ENCODE data around the gene UBAC2. TPM values are rescaled to one million over a fixed set of nuclear protein-coding genes. Genes with fewer than 3 reads are reported as not detected.

Gene UBAC2
- total and polyA plus RNA-seq, 2 experiments from 2014 or later = 78.2 to 83.1 TPM

GRCh38 chr13:99316224-99316623, 115.6 kb downstream of the UBAC2 start:
- Histone ChIP-seq H3K4me2 (no peak overlapping the region), H3K79me2 (no peaks in the 10 kb centered on the region), H4K20me1 (ENCODE audit: insufficient read depth, poor library complexity, severe bottlenecking) (no peaks in the 10 kb centered on the region), H3K27me3 (no peaks in the 10 kb centered on the region), H3K36me3 (replicated peaks; ENCODE audit: insufficient read depth, low read depth) (no peaks in the 10 kb centered on the region), H3K4me3 (no peak overlapping the region), H3K9me2 (replicated peaks; ENCODE audit: insufficient read depth) (no peaks in the 10 kb centered on the region), H3K9me3 (ENCODE audit: low read depth) (no peaks in the 10 kb centered on the region), H3K4me1 (ENCODE audit: insufficient read depth) (peaks cover under 1% of the 10 kb centered on the region), H2AFZ (no peak overlapping the region), H3K27ac (no peak overlapping the region)
- no peak for DNase-seq (ENCODE audit: low spot score)
- 94% methylated on average over 2 of the region's 2 CpGs for WGBS (ENCODE audit: low lambda C conversion rate, missing lambda C conversion rate)
- TF ChIP-seq EZH2phosphoT487 (IDR thresholded peaks at IDR 0.05; ENCODE audit: low read depth, severe bottlenecking, unreplicated experiment) = no peak

GRCh38 chr13:99316657-99317256, 116.1 kb downstream of the UBAC2 start:
- TF ChIP-seq CTCF (IDR thresholded peaks at IDR 0.05; ENCODE audit: poor library complexity) = no peak
- no peak for TF ChIP-seq EZH2phosphoT487 (IDR thresholded peaks at IDR 0.05; ENCODE audit: low read depth, severe bottlenecking, unreplicated experiment)
- TF ChIP-seq EZH2 (IDR thresholded peaks at IDR 0.05; ENCODE audit: borderline replicate concordance) = no peak
- Histone ChIP-seq H3K4me3 (no peak overlapping the region), H3K4me1 (ENCODE audit: insufficient read depth) (no peaks in the 10 kb centered on the region), H2AFZ (no peak overlapping the region), H3K79me2 (no peaks in the 10 kb centered on the region), H4K20me1 (ENCODE audit: insufficient read depth, poor library complexity, severe bottlenecking) (no peaks in the 10 kb centered on the region), H3K36me3 (replicated peaks; ENCODE audit: insufficient read depth, low read depth) (no peaks in the 10 kb centered on the region), H3K4me2 (no peak overlapping the region), H3K9me3 (ENCODE audit: low read depth) (no peaks in the 10 kb centered on the region), H3K27ac (no peak overlapping the region), H3K27me3 (no peaks in the 10 kb centered on the region), H3K9me2 (replicated peaks; ENCODE audit: insufficient read depth) (no peaks in the 10 kb centered on the region)
- 84% methylated on average over 6 of the region's 6 CpGs for WGBS (ENCODE audit: low lambda C conversion rate, missing lambda C conversion rate)
- no peak for DNase-seq (ENCODE audit: low spot score)

- DNase-seq (ENCODE audit: low spot score) = no peak
- H3K4me3 ChIP-seq = no peak overlapping the region
- H3K9me3 ChIP-seq (ENCODE audit: low read depth) = no peaks in the 10 kb centered on the region
- H3K4me1 ChIP-seq (ENCODE audit: insufficient read depth) = peaks cover 6% of the 10 kb centered on the region
- H3K27ac ChIP-seq = no peak overlapping the region
- H3K4me2 ChIP-seq = no peak overlapping the region
- H3K36me3 ChIP-seq (replicated peaks; ENCODE audit: insufficient read depth, low read depth) = no peaks in the 10 kb centered on the region
- H4K20me1 ChIP-seq (ENCODE audit: insufficient read depth, poor library complexity, severe bottlenecking) = no peaks in the 10 kb centered on the region
- no peak overlapping the region for H2AFZ ChIP-seq
- H3K79me2 ChIP-seq = no peaks in the 10 kb centered on the region
- 89% methylated on average over 5 of the region's 5 CpGs for WGBS (ENCODE audit: low lambda C conversion rate, missing lambda C conversion rate)
- no peaks in the 10 kb centered on the region for H3K27me3 ChIP-seq
- no peaks in the 10 kb centered on the region for H3K9me2 ChIP-seq (replicated peaks; ENCODE audit: insufficient read depth)
- TF ChIP-seq CTCF (IDR thresholded peaks at IDR 0.05; ENCODE audit: poor library complexity) = no peak
- no peak for TF ChIP-seq EZH2phosphoT487 (IDR thresholded peaks at IDR 0.05; ENCODE audit: low read depth, severe bottlenecking, unreplicated experiment)
- TF ChIP-seq EZH2 (IDR thresholded peaks at IDR 0.05; ENCODE audit: borderline replicate concordance) = no peak
These were observed 120.2 kb downstream of the UBAC2 start for GRCh38 chr13:99320693-99321481.

GRCh38 chr13:99321709-99322108, 121.1 kb downstream of the UBAC2 start:
- no peak overlapping the region for H3K4me2 ChIP-seq
- TF ChIP-seq EZH2 (IDR thresholded peaks at IDR 0.05; ENCODE audit: borderline replicate concordance) (no peak), EZH2phosphoT487 (IDR thresholded peaks at IDR 0.05; ENCODE audit: low read depth, severe bottlenecking, unreplicated experiment) (no peak), CTCF (IDR thresholded peaks at IDR 0.05; ENCODE audit: poor library complexity) (no peak)
- no peaks in the 10 kb centered on the region for H3K9me2 ChIP-seq (replicated peaks; ENCODE audit: insufficient read depth)

More at GRCh38 chr13:99321709-99322108, 121.1 kb downstream of the UBAC2 start:
- Histone ChIP-seq H3K27me3 (no peaks in the 10 kb centered on the region), H3K9me3 (ENCODE audit: low read depth) (no peaks in the 10 kb centered on the region), H3K36me3 (replicated peaks; ENCODE audit: insufficient read depth, low read depth) (no peaks in the 10 kb centered on the region), H3K4me3 (no peak overlapping the region), H3K4me1 (ENCODE audit: insufficient read depth) (peaks cover 6% of the 10 kb centered on the region), H3K79me2 (no peaks in the 10 kb centered on the region), H3K27ac (no peak overlapping the region), H2AFZ (no peak overlapping the region), H4K20me1 (ENCODE audit: insufficient read depth, poor library complexity, severe bottlenecking) (no peaks in the 10 kb centered on the region)
- DNase-seq (ENCODE audit: low spot score) = no peak

All from hepatocyte (in vitro differentiated cells).